Testis (tissue), 2 donors: Measurements from ENCODE around the gene UTS2.

Experiments
- CTCF ChIP-seq, 3 experiments: fragments of 450-650 bp in 2 of 3; fragments of 200-600 bp in 1 of 3; sonication (generic) in 1 of 3; IDR thresholded peaks; one replicate each; pipeline ENCODE4 v1.5.1; 2016 to 2019; ENCODE audit warnings: antibody characterized with exemption in 3 of 3, mild to moderate bottlenecking in 2 of 3, moderate library complexity in 1 of 3
- POLR2A ChIP-seq: fragments of 450-650 bp; IDR thresholded peaks from one replicate; pipeline ENCODE4 v1.6.1; 2017; ENCODE audit warnings: antibody characterized with exemption, mild to moderate bottlenecking, moderate library complexity

- TF ChIP-seq CTCF (IDR thresholded peaks at IDR 0.05) = no peak
- no peak for TF ChIP-seq POLR2A
These were observed 26.4 kb upstream of the UTS2 start for GRCh38 chr1:7879228-7879627.
